C1 segment of cervical spinal cord (tissue), 14 donors: ENCODE data around the gene ALK.

Experiments
- DNase-seq, 14 donors: peaks; one replicate each; lab custom pipeline; 2025; lab: John Stamatoyannopoulos, UW

Gene ALK

DNA sequence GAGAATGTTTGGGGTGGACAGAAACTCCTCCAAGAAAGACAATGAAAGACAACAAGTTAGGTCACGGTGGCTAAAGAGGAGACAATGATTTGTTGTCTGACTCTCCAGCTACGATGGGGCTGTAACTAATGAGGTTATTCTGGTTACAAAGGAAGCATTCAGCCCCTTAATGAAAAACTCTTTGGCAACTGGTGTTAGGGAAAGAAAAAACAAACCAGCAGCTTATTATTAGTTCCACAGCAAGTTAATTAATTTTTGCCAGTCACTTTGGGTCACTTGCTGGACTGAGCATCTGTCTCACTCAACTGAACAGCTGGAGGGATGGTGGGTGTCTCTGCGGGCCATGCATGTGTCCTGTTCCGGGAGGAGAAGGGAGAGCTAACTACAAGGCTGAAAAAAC is 263.7 kb downstream of the ALK start:
- peak in 8 of 14 donors; percentile 1 to 33 (median 17) for DNase-seq

DNA sequence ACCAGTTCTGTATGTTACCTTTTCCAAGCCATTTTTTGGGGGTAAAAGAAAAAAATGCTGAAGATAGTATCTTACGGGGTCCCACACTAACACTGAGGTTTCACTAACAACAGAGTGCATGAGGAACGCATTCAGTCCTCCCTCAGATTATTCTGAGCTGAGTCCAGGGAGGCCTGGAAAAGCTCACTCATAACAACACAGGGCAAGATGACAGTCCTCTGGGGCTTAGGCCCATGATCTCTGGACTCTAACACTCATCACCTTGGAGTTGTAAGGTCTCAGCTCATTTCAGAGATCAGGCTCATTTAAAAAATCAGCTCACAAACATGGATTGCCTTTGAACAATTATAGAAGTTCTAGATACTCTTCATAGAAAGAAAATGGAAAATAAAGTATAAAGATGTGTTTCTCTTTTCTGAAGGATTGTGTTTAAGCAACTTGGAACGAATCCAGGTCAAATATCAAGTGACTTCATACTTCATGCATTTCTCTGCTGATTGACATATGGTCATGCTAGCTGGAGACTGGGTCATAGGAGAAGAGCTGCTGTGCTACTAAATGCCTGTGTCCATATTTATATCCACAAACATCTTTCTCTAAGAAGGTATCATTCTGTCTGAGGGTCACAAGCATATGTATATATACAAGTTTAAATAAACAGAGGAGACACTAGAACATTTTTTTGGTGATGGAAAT is 265.8 kb downstream of the ALK start:
- no peak for DNase-seq

- no peak for DNase-seq
These were observed 270.7 kb downstream of the ALK start for GRCh38 chr2:29650631-29651097.

GRCh38 chr2:29644949-29645348 is 276.4 kb downstream of the ALK start:
- no peak for DNase-seq

DNA sequence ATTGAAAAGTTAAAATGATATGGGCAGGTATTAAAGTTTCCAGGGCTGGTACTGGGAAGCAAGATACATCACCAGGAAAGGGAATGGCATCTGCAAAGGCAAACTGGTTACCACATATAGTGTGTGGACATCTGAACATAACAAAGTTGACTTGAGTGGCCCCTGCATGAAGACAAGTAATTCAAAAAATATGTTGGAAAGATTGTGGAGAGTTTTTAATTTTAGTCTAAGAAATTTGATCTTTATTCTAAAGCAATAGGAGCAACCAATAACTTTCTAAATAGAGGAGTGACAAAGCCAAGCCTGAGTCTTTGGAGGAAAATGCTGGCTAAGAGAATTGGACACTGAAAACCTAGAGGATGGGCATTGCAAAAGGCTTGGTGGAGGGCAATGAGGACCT is 278.2 kb downstream of the ALK start:
- DNase-seq = no peak

DNA sequence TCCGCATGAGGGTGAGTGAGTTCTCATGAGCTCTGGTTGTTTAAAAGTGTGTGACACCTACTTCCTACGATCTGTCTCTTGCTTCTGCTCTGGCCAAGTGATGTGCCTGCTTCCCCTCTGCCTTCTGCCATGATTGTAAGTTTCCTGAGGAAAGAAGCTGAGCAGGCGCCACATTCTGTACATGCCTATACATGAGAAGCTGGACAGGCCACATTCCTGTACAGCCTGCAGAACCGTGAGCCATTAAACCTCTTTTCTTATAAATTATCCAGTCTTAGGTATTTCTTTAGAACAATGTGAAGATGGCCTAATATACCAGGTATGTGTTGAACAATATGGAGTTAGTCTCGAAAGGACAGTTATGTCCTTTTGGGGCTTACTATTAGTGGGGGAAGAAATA is 281.0 kb downstream of the ALK start:
- DNase-seq = no peak

GRCh38 chr2:29638641-29639040 is 282.7 kb downstream of the ALK start:
- DNase-seq = no peak

- DNase-seq = no peak
These were observed 286.5 kb downstream of the ALK start for GRCh38 chr2:29634916-29635315.

DNA sequence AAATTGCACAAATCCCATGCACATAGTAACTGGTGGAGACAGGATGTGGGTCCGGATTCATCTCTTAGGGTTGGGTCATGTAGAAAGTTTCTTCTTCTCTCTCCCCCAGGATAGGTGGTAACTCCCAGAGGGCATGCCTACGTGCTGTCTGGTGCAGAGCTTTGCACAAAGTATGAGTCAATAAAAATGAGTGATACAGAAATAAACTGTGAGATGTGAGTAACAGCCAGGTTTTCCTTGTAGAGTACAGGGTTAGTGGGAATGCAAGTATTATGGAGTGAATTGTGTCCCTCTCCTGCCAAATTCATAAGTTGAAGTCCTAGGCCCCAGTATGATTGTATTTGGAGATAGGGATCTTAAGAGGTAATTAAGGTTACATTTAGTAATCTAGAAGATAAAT is 289.4 kb downstream of the ALK start:
- DNase-seq = no peak

GRCh38 chr2:29629495-29629894 is 291.9 kb downstream of the ALK start:
- no peak for DNase-seq

GRCh38 chr2:29628862-29629261 is 292.5 kb downstream of the ALK start:
- no peak for DNase-seq

GRCh38 chr2:29628108-29628745 is 293.2 kb downstream of the ALK start:
- no peak for DNase-seq

DNA sequence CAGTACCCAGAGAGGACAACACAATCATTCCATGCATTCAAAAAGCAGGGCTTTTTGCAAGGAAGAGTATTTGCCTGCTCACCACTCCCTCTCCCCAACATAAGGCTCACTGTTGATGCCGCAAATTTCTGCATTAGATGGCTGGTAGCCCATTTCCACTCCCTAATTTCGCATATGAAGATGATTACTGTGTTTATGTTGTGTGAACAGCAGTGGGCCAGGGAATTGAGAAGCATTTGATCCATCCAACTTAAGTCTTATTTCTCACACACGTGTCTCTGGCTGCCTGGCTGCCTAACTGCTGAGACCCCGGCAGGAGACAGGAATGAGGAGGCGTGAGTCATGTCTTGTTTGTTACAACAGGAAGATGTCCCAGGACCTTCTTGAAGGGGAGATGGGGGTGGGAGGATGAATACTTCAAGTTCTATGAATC is 294.1 kb downstream of the ALK start:
- DNase-seq = no peak

DNA sequence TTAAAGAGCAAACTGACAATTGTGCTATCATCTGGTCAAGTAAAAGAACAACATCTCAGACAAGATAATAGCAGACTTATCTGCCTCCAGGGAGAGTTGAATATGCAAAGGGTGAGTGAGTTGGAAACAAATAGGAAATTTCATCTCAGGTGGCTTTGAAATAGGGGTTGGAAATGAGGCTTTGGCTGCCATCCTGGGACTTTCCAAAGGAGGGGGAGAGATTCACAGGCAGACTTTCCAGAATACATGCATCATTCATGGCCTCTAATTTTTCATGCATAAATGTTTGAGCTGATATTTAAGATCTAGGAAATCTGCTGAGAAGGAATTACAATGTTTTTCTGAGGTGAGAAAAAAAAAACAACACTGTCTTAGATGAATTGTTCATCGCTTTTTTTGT is 300.5 kb downstream of the ALK start:
- no peak for DNase-seq

GRCh38 chr2:29619689-29620088 is 301.7 kb downstream of the ALK start:
- no peak for DNase-seq

- DNase-seq = no peak
These were observed 303.4 kb downstream of the ALK start for GRCh38 chr2:29618024-29618423.

DNA sequence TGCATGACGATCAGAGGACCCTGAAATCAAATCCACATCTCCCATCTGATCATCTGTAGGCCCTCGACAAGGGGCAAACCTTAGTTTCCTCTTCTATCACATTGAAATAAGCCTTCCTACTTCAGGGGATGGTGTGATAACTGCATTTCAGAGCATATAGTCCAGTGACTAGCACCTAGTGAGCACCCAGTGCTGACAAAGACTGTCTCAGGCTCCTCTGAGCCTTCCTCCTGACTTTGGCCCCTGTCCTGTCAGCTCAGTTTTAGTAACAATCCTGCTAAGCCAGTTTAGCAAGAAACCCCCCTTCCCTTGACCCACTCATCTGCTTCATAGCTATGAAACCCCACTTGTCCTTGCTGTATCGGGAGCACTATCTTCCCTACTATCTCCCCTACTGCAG is 304.0 kb downstream of the ALK start:
- DNase-seq = no peak

DNA sequence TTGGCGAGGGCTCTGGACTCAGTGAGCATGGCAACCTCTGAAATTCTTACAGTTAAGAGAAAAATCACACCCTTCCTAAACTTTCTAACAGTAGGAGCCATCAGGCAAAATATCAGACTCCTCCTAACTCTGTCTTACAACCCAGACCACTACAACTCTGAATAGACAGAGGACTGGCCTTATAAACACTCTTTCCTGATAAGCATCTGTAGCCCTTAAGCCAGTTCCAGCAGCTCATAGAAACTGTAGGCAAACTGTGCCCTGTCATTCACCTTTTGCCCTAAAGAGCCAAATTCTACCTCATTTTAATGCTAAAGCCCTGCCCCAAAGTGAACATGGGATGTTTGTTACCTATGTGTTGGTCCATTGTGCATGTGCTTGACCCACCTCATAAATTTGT is 304.8 kb downstream of the ALK start:
- DNase-seq = no peak

DNA sequence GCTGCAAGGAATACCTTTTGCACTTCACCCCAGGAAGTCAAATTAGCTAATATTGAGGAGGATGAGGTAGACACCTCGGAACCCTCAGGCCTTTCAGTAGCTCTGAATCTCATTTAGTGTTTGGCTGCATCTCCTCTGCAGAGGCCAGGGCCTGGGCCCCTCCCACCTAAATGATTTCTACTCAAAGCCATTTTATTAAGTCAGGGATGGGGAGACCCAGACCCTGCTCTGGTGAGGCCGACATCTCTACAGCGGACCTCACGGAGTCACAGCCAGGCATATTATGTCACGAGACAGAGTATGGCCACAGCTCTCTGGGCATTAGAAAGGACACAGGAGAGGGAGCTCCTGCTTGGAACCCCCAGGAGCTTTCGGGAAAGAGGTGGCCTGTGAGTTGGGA is 305.5 kb downstream of the ALK start:
- no peak for DNase-seq

DNA sequence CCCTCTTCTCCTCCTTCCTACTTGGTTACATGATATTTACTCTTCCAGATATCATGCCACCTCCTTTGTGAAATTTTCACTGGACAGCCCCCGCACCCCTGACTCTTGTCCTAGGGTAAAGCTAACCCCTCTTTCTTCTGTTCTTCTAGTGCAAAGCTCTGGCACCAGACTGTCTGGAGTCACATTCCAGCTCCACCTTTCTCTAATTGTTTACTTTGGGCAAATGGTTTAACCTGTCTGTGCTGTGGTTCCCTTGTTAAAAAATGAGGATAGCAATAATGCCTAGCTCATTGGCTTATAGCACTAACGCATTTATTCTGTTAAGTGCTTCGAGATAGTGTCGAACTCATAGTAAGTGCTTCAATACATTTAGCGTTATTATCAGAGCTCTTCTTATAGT is 306.2 kb downstream of the ALK start:
- DNase-seq = no peak

DNA sequence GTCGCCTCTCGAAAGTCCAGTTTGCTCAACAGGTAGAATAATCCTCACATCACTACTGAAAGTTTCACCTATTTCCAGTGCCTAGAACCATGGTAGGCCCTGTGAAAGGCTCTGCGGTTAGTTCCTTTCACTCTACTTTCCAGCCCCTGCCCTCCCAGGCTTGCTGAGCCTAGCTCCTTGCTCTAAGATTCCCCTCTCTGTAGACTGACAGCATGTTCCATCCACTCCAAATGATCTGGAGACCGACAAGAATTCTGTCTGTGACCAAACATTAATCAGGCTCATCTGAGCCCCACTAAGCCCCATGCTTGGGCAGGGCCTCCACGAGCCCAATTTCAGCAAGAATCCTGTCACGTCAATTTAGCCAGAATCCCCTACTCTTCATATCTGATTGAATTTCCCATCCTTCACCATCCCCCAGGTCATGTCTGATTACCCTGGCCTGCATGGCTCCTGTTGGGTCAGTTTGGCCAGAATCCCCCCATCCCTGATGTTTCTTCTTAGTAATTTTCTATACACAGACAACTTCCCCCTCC is 307.0 kb downstream of the ALK start:
- DNase-seq = no peak

DNA sequence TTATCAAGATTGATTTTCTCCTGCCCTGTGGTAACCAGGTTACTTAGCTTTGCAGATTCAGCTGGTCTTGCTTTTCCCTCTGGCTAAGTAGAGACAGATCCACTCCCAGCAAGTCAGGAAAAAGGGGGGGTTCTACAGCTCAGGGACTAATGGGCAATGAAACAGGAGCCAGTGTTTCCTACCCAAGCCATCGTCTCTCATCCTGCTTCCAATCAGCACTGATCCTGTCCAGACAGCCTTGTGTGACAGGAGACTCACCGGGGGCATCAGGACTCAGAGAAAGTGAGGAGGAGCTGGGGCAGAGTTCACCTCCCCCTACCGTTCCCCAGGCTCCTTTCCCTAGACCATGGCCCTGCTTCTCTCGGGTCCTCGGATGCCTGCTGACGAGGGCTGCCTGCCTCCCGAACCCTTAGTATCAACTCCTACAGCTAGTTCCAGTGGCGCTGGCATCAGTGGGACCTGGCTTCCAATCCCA is 307.6 kb downstream of the ALK start:
- no peak for DNase-seq

- DNase-seq = no peak
These were observed 308.3 kb downstream of the ALK start for GRCh38 chr2:29613067-29613466.
